Adipocyte (in vitro differentiated cells): Measurements from ENCODE around the gene NLGN4X.

Source experiments
- DNase-seq: peaks from one replicate; pipeline ENCODE4 v3.0.0-alpha.2; 2015; ENCODE audit warnings: low read depth
- H3K27me3 ChIP-seq: replicated peaks from 2 replicates; pipeline ENCODE4 v1.7.0; 2013; ENCODE audit warnings: mild to moderate bottlenecking, low read length, moderate library complexity; ENCODE audit not compliant: control insufficient read depth, insufficient read depth
- H3K36me3 ChIP-seq: 2 replicates; pipeline ENCODE4 v1.7.0; 2013; ENCODE audit warnings: low read length, mild to moderate bottlenecking, moderate library complexity; ENCODE audit not compliant: control insufficient read depth, insufficient read depth, severe bottlenecking
- H3K4me1 ChIP-seq: 2 replicates; pipeline ENCODE4 v1.7.0; 2013; ENCODE audit warnings: mild to moderate bottlenecking, low read length, moderate library complexity; ENCODE audit not compliant: control insufficient read depth, insufficient read depth
- H3K4me3 ChIP-seq: 2 replicates; pipeline ENCODE4 v1.7.0; 2013; ENCODE audit warnings: mild to moderate bottlenecking, low read length, moderate library complexity
- H3K9ac ChIP-seq: 2 replicates; pipeline ENCODE4 v1.7.0; 2013; ENCODE audit warnings: mild to moderate bottlenecking, low read length, moderate library complexity
- H3K9me3 ChIP-seq: 2 replicates; pipeline ENCODE4 v1.7.0; 2013; ENCODE audit warnings: mild to moderate bottlenecking, low read length, moderate library complexity; ENCODE audit not compliant: control insufficient read depth

Gene NLGN4X

DNA sequence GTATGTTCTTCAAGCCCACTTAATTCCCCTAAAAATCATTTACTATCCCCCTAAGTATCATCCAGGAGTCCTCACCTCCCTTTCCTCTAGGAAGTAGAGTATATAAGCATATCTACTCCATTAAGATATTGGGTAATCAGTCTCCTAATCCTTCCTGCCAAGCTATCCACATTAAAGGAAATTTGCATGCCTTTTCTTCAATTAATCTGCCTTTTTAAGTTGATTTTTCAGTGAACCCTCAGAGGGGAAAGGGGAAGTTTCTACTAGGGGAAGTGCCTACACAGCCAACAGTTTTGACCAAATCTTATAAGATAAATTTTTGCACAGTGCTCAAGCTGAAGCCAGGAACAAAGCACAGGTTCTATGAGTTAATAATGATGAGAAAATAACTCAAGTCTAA lies 222.8 kb downstream of the NLGN4X start:
- H3K4me3 ChIP-seq: no peak overlapping the region
- H3K27me3 ChIP-seq: no peaks in the 10 kb centered on the region
- H3K4me1 ChIP-seq: no peaks in the 10 kb centered on the region
- H3K9ac ChIP-seq: no peak overlapping the region
- peaks cover 2% of the 10 kb centered on the region for H3K9me3 ChIP-seq
- no peak for DNase-seq
- no peaks in the 10 kb centered on the region for H3K36me3 ChIP-seq

GRCh38 chrX:6004529-6004928 lies 224.1 kb downstream of the NLGN4X start:
- Histone ChIP-seq H3K9ac (no peak overlapping the region), H3K4me1 (no peaks in the 10 kb centered on the region), H3K4me3 (no peak overlapping the region), H3K27me3 (no peaks in the 10 kb centered on the region), H3K9me3 (peaks cover 2% of the 10 kb centered on the region), H3K36me3 (no peaks in the 10 kb centered on the region)
- DNase-seq: no peak

DNA sequence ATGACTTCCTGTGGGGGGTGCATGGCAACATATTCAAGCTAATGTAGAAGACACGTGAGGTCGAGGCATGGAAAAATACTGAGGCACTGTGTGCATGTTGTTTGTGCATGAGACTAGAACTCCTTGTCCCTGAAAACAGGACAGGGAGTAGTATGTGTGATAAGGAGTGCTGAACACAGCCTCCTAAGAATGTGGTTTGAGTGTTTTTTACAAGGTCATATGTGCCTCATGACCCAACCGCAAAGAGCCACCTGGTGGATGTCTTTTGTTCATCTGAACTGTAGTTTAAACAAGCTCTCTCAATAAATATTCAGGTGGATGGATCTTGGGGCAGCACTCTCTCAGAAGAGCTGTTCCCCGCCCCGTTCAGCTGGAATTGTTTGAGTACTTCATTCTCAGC lies 226.6 kb downstream of the NLGN4X start:
- H3K4me1 ChIP-seq: no peaks in the 10 kb centered on the region
- no peak overlapping the region for H3K9ac ChIP-seq
- H3K9me3 ChIP-seq: no peaks in the 10 kb centered on the region
- DNase-seq: no peak
- H3K4me3 ChIP-seq: no peak overlapping the region
- no peaks in the 10 kb centered on the region for H3K27me3 ChIP-seq
- no peaks in the 10 kb centered on the region for H3K36me3 ChIP-seq

DNA sequence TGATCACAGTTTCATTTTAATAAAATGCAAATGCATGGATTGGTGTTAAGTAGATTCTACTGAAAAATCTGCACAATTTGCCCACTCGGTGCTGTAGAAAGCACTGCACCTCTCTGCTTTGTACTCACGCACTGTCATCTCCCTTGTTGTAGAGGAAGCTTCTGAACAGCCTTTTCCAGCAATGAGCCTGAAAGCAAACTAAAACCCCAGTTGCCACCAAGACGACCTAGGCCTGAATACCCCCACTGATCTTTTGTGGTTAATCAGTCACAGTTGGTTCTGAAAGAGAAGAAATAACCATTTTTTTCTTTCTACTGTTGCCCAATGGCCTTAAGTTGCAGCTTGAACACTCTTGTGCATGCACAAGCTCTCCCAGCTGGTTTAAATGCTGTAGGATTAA lies 229.8 kb downstream of the NLGN4X start:
- DNase-seq: no peak
- Histone ChIP-seq H3K9me3 (no peaks in the 10 kb centered on the region), H3K9ac (no peak overlapping the region), H3K36me3 (no peaks in the 10 kb centered on the region), H3K27me3 (no peaks in the 10 kb centered on the region), H3K4me3 (no peak overlapping the region), H3K4me1 (no peaks in the 10 kb centered on the region)

DNA sequence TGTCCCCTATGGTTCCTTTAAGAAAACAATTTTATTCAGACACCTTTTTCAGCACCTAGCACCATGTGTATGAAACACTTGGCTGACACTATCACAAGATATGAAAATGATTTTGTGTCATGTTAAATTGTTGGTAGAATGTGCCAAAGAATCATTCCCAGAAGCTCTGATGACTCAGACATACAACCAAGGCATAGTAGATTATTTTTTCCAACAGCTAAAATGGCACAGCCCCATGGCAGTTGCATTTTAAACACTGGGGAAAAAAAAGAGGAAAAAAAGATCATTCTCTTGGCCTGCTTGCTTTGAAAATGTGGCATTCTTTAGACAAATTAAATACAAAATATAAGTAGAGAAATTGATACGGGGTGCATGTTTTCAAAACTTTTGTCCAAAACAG lies 230.2 kb downstream of the NLGN4X start:
- no peaks in the 10 kb centered on the region for H3K9me3 ChIP-seq
- no peaks in the 10 kb centered on the region for H3K4me1 ChIP-seq
- no peak overlapping the region for H3K9ac ChIP-seq
- H3K36me3 ChIP-seq: no peaks in the 10 kb centered on the region
- H3K27me3 ChIP-seq: no peaks in the 10 kb centered on the region
- no peak overlapping the region for H3K4me3 ChIP-seq
- DNase-seq: no peak

- no peaks in the 10 kb centered on the region for H3K27me3 ChIP-seq
- no peak overlapping the region for H3K9ac ChIP-seq
- no peak overlapping the region for H3K4me3 ChIP-seq
- H3K9me3 ChIP-seq: no peaks in the 10 kb centered on the region
- no peaks in the 10 kb centered on the region for H3K4me1 ChIP-seq
- no peaks in the 10 kb centered on the region for H3K36me3 ChIP-seq
- DNase-seq: no peak
Measured at GRCh38 chrX:5991393-5991792, 237.3 kb downstream of the NLGN4X start.

DNA sequence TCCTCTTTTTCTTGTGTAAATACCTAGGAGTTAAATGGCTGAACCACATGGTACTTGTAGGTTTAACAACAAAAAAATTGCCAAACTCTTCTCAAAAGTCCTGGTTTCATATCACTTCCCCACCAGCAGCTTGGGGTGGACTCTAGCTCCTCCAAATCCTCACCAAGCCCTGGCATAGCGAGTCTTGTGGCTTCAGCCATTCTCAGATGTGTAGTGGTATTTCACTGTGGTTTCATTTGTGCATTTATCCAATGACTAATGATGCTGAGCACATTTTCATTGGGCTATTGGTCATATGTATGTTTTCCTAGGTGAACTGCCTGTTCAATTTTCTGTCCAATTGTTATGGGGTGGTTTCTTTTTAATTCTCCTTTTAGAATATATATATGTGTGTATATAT lies 249.3 kb downstream of the NLGN4X start:
- DNase-seq: no peak
- Histone ChIP-seq H3K27me3 (no peaks in the 10 kb centered on the region), H3K4me3 (no peak overlapping the region), H3K9me3 (peaks cover 7% of the 10 kb centered on the region), H3K9ac (no peak overlapping the region), H3K4me1 (no peaks in the 10 kb centered on the region), H3K36me3 (no peaks in the 10 kb centered on the region)

- H3K9me3 ChIP-seq: no peaks in the 10 kb centered on the region
- no peaks in the 10 kb centered on the region for H3K36me3 ChIP-seq
- H3K27me3 ChIP-seq: no peaks in the 10 kb centered on the region
- no peak overlapping the region for H3K4me3 ChIP-seq
- H3K9ac ChIP-seq: no peak overlapping the region
- DNase-seq: no peak
- no peaks in the 10 kb centered on the region for H3K4me1 ChIP-seq
Measured at GRCh38 chrX:5976332-5976731, 252.3 kb downstream of the NLGN4X start.

GRCh38 chrX:5971300-5971699 lies 257.4 kb downstream of the NLGN4X start:
- H3K36me3 ChIP-seq: no peaks in the 10 kb centered on the region
- H3K4me3 ChIP-seq: no peak overlapping the region
- DNase-seq: no peak
- no peaks in the 10 kb centered on the region for H3K4me1 ChIP-seq
- no peaks in the 10 kb centered on the region for H3K27me3 ChIP-seq
- no peak overlapping the region for H3K9ac ChIP-seq
- H3K9me3 ChIP-seq: no peaks in the 10 kb centered on the region

GRCh38 chrX:5965406-5965805 lies 263.3 kb downstream of the NLGN4X start:
- no peaks in the 10 kb centered on the region for H3K9me3 ChIP-seq
- no peaks in the 10 kb centered on the region for H3K4me1 ChIP-seq
- H3K4me3 ChIP-seq: no peak overlapping the region
- H3K9ac ChIP-seq: no peak overlapping the region
- no peaks in the 10 kb centered on the region for H3K36me3 ChIP-seq
- H3K27me3 ChIP-seq: no peaks in the 10 kb centered on the region
- no peak for DNase-seq

- DNase-seq: no peak
Measured at GRCh38 chrX:5959286-5959685, 269.4 kb downstream of the NLGN4X start.

DNA sequence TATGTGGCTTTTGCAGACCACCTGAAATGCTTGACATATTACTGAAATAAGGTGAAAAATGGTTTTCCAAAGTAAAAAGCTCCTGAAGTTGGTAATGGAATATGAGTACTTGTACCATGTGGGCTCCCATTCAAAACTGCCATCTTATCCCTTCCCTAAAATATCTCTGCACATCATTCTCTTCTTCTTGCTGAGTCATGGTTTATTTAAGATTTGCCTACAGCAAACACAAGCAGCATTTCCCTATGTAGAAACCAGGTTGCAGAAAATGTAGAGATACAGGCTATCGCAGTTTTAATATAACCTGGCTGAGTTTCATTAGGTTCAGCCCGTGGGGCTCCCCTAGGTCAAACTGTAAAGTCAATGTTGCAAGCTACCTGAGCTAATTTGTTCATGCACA lies 270.1 kb downstream of the NLGN4X start:
- Histone ChIP-seq H3K4me3 (no peak overlapping the region), H3K4me1 (no peaks in the 10 kb centered on the region), H3K9ac (no peak overlapping the region), H3K9me3 (no peaks in the 10 kb centered on the region), H3K27me3 (no peaks in the 10 kb centered on the region), H3K36me3 (no peaks in the 10 kb centered on the region)
- DNase-seq: no peak

More at GRCh38 chrX:5959286-5959685, 269.4 kb downstream of the NLGN4X start:
- no peaks in the 10 kb centered on the region for H3K36me3 ChIP-seq
- H3K4me1 ChIP-seq: no peaks in the 10 kb centered on the region
- no peaks in the 10 kb centered on the region for H3K9me3 ChIP-seq
- no peak overlapping the region for H3K4me3 ChIP-seq
- no peaks in the 10 kb centered on the region for H3K27me3 ChIP-seq
- no peak overlapping the region for H3K9ac ChIP-seq
